ENCODE results near the gene NSUN7. TPM values are rescaled to one million over a fixed set of nuclear protein-coding genes. Genes with fewer than 3 reads are reported as not detected.

NSUN7 gene
- total and polyA plus RNA-seq, 9 of the 15 experiments (the other 6 are each of a cell fraction or from before 2014, with no cell fraction given) = not detected

GRCh38 chr4:40825014-40825838 lies 75.5 kb downstream of the NSUN7 start:
- no peak overlapping the region for H3K9ac ChIP-seq (ENCODE audit: insufficient read depth in 1 of 2, low read depth in 2 of 2, low read length in 2 of 2)
- TF ChIP-seq MAX (CRISPR knock-in tag; IDR thresholded peaks at IDR 0.05) (no peak), TEAD1 (CRISPR knock-in tag; IDR thresholded peaks at IDR 0.05) (no peak), ELF1 (tag; IDR thresholded peaks at IDR 0.05) (no peak), PHF8 (IDR thresholded peaks at IDR 0.05; ENCODE audit: borderline replicate concordance, low read length) (no peak), PRDM10 (IDR thresholded peaks at IDR 0.05; ENCODE audit: partially characterized antibody) (no peak), XRCC3 (IDR thresholded peaks at IDR 0.05) (no peak), DMBX1 (CRISPR knock-in tag; IDR thresholded peaks at IDR 0.05; ENCODE audit: borderline replicate concordance) (no peak), SMAD4 (CRISPR knock-in tag; conservative IDR thresholded peaks at IDR 0.05) (no peak), TARDBP (IDR thresholded peaks at IDR 0.05) (no peak), RFX1 (IDR thresholded peaks at IDR 0.05) (no peak), ZNF589 (CRISPR knock-in tag; IDR thresholded peaks at IDR 0.05; ENCODE audit: low read depth) (no peak), NFE2 (IDR thresholded peaks at IDR 0.05; ENCODE audit: low read depth) (no peak), ZNF699 (CRISPR knock-in tag; IDR thresholded peaks at IDR 0.05; ENCODE audit: insufficient replicate concordance) (no peak), ZBTB2 (IDR thresholded peaks at IDR 0.05) (no peak)
- H3K4me1 ChIP-seq (replicated peaks in 1 of 2; ENCODE audit: control insufficient read depth in 2 of 2, insufficient read depth in 2 of 2, low read length in 2 of 2) = no peaks in the 10 kb centered on the region
- H4K20me1 ChIP-seq (replicated peaks; ENCODE audit: control insufficient read depth, insufficient read depth, low read length) = no peaks in the 10 kb centered on the region
- CTCF ChIA-PET (ENCODE audit: low intra/inter-chr PET ratio) = no interaction called here
- POLR2A ChIA-PET = interaction anchor here (0.6 kb wide), 1 partner anchor 35 kb away, joined by 3 read pairs; no protein-coding TSS in a partner anchor
- H3K4me3 ChIP-seq = no peak overlapping the region
- H3K4me2 ChIP-seq (ENCODE audit: insufficient read depth, low read length) = no peak overlapping the region
- no peaks in the 10 kb centered on the region for H3K36me3 ChIP-seq (ENCODE audit: control insufficient read depth, insufficient read depth, low read length)
- intact Hi-C loops (cut with micrococcal nuclease) (no loop called here), in situ Hi-C loops (cut with MboI) (no loop called here)
- H3K27ac ChIP-seq (ENCODE audit: extremely low read depth, low read depth, low read length) = no peak overlapping the region
- 3% methylated on average over 19 of the region's 19 CpGs for WGBS (ENCODE audit: insufficient coverage, low coverage, missing lambda C conversion rate)
- H3K27me3 ChIP-seq (ENCODE audit: control insufficient read depth in 2 of 2, insufficient read depth in 2 of 2, low read length in 2 of 2) = peaks cover 15 to 60% of the 10 kb centered on the region in 2 experiments; a peak in 4 of 5 replicates
- H3K9me1 ChIP-seq (ENCODE audit: control insufficient read depth, insufficient read depth, low read length) = no peaks in the 10 kb centered on the region
- ATAC-seq (no peak), DNase-seq (ENCODE audit: extremely low read depth in 1 of 4, low spot score in 3 of 4) (no peak), FAIRE-seq (no peak)
- H3K9me3 ChIP-seq (replicated peaks; ENCODE audit: control insufficient read depth, insufficient read depth, low read depth, low read length) = no peaks in the 10 kb centered on the region
- no peak overlapping the region for H2AFZ ChIP-seq (ENCODE audit: low read depth, low read length)
- no TSS peak for BruUV-seq (replicated peaks)
- H3K79me2 ChIP-seq (ENCODE audit: control insufficient read depth, insufficient read depth, low read length) = no peaks in the 10 kb centered on the region

Measured in K562 (cell line).